HL-60 (cell line): Measurements from ENCODE around the gene ACVR1.

ENCODE experiments used
- GABPA ChIP-seq: IDR thresholded peaks from 2 replicates; pipeline ENCODE4 v1.6.1; 2012; ENCODE audit warnings: low read depth
- POLR2AphosphoS5 ChIP-seq: IDR thresholded peaks from 2 replicates; pipeline ENCODE4 v1.6.1; 2012; ENCODE audit warnings: low read depth
- TF ChIP-seq, protein P1 (sequence below): IDR thresholded peaks from one replicate; pipeline ENCODE4 v1.5.1; 2011; ENCODE audit warnings: low read length, control low read depth, inconsistent platforms; ENCODE audit not compliant: insufficient read depth

DNA sequence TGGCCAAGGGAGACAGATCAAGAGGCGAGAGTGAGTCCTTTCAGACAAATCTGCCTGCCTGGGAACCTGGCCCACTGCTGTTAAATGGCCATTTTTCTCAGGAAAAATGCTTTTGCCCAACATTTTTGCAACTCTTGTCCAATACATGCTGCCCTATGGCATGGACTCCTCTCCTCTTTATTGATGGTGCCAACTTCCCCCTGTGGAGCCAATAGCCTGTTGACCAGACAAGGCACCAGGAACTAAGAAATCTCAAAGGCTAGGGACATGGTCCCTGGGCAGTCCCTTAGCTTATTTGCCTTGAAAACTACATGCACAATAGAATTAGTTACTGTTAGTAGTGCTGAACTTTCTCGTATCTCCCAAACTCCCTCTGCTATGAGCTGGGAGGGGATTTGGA, 155.6 kb downstream of the ACVR1 start:
- TF ChIP-seq GABPA (no peak), POLR2AphosphoS5 (no peak)
- TF ChIP-seq, protein P1, sequence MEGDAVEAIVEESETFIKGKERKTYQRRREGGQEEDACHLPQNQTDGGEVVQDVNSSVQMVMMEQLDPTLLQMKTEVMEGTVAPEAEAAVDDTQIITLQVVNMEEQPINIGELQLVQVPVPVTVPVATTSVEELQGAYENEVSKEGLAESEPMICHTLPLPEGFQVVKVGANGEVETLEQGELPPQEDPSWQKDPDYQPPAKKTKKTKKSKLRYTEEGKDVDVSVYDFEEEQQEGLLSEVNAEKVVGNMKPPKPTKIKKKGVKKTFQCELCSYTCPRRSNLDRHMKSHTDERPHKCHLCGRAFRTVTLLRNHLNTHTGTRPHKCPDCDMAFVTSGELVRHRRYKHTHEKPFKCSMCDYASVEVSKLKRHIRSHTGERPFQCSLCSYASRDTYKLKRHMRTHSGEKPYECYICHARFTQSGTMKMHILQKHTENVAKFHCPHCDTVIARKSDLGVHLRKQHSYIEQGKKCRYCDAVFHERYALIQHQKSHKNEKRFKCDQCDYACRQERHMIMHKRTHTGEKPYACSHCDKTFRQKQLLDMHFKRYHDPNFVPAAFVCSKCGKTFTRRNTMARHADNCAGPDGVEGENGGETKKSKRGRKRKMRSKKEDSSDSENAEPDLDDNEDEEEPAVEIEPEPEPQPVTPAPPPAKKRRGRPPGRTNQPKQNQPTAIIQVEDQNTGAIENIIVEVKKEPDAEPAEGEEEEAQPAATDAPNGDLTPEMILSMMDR, result no peak
